HG02840 (cell line): ENCODE measurements around the gene EIF4E1B.
"Not testable (repeated sequence)": the region's sequence is repeated elsewhere in the genome, so short reads cannot be mapped to it uniquely, and the experiment has no call there.

Experiments used
- ATAC-seq: cut with Tn5 transposase; IDR thresholded peaks from one replicate; pipeline ENCODE4 v1.9.1; 2021; ENCODE audit warnings: mild to moderate bottlenecking, moderate library complexity, moderate number of reproducible peaks; ENCODE audit not compliant: unreplicated experiment, low FRiP score

Gene EIF4E1B, protein sequence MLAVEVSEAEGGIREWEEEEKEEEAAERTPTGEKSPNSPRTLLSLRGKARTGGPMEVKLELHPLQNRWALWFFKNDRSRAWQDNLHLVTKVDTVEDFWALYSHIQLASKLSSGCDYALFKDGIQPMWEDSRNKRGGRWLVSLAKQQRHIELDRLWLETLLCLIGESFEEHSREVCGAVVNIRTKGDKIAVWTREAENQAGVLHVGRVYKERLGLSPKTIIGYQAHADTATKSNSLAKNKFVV

DNA sequence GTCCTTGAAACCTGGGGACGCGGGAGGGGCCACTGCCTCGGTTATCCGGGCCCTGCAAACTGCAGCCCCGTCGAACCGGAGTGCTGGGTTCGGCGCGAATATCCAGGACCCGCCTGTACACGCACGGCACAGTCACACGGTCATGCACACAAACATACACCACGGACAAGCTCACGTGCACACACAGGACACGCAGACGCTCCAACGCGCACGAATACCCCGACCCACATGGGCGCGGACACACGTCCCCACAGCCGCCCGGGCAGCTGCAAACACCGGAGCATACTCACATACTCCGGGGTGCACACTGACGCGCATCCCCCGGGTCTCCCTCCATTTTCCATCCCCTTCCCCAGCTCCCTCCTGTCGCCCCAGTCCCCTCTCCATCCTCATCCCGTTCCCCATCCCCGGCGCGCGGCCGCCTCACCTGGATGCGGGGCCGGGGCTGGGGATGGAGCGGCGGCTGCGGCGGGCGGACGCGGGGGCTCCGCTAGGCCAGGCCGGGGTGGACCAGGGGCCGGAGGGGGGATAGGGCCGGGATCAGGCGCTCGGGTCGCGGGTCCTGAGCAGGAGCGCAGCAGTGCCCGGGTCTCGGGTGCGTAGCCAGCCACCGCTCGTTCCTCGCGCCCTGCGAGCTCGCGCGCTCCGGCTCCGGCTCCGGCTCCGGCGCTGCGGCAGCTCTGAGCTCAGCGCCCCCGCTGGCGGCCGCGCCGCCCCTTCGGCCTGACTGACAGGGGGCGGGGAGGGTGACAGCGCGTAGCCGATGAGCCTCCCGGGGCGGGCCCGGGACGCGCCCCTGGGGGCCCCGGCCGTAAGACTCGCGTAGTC, at the start of gene EIF4E1B, which contains the start of gene SNCB:
Gene EIF4E1B, plus strand, starts transcription at position 823 of the 828 bp plus-strand sequence. CDS start 12,113 bp downstream, outside the sequence.
Gene SNCB, minus strand, starts transcription at position 682 of the 828 bp plus-strand sequence. CDS start 880 bp downstream, outside the sequence.
- no peak for ATAC-seq

GRCh38 chr5:176581361-176581760, 49.1 kb upstream of the EIF4E1B start:
- no peak for ATAC-seq

DNA sequence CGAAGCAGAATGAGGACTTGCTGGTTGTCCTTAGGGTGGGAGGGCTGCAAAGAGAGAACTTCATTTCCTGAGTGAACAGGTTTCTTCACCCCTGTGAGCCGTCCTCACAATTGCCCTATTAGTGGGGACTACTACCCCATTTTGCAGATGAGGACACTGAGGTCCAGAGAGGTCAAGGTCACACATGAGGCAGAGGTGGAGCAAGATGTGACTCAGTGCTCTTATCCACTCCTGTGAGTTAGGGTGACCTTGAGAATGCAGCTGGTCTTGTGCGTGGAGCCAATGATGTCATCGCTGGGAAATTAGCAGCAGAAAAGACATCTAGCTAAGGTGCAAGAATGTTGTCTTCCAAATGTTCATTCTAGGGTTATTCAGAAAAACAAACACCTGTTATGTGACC, 47.4 kb upstream of the EIF4E1B start:
- ATAC-seq = no peak

DNA sequence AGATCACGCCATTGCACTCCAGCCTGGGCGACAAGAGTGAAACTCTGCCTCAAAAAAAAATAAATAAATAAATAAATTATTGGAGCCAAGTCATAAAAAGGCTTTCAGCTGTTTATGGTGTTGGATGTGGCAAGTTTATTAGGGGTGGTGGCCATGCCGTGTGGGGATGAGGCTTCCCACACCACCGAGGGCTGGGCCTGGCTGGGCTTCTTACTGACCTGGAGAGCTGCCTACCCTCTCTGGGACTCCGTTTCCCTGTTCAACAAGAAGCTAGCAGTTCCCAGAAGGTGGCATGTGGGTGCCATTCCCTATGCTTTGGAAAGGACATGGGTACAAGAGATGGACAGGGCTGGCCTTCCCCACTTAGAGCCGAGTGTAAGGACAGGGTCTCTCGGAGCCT, 43.1 kb upstream of the EIF4E1B start:
- no peak for ATAC-seq

DNA sequence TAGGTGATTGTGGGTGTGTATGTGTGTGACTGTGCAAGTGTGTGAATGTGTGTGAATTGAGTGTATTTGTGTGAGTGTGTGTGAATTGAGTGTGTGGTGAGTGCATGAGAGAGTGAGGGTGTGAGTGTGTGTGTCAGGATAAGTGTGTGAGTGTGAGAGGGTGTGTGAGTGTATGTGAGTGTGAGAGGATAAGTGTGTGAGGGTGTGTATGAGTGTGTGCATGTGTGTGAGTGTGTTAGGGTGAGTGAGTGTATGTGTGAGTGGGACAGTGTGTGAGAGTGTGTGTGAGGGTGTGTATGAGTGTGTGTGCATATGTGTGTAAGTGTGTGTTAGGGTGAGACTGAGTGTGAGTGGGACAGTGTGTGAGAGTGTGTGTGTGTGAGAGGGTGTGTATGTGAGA, 42.2 kb upstream of the EIF4E1B start:
- ATAC-seq = no peak

GRCh38 chr5:176589039-176589769, 41.3 kb upstream of the EIF4E1B start:
- no peak for ATAC-seq

DNA sequence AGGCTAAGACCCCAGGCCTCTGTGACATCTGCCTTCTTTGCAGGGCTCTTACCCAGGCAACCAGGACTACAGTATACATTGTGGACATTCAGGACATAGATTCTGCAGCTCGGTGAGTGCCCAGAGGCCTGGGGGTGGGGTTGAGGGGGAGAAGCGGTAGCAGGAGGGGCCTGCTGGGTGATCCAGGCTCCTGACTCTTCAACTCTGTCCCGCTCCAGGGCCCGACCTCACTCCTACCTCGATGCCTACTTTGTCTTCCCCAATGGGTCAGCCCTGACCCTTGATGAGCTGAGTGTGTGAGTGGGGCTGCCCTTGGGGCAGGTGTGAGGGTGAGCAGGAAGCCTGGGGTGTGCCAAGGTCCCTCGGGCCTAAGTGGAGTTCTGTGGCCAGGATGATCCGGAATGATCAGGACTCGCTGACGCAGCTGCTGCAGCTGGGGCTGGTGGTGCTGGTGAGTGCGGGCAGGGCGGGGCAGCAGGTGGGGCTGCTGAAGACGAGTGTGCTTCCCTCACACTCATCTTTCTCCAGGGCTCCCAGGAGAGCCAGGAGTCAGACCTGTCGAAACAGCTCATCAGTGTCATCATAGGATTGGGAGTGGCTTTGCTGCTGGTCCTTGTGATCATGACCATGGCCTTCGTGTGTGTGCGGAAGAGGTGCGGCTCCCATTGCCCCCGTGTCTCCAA, 40.3 kb upstream of the EIF4E1B start:
- no peak for ATAC-seq

DNA sequence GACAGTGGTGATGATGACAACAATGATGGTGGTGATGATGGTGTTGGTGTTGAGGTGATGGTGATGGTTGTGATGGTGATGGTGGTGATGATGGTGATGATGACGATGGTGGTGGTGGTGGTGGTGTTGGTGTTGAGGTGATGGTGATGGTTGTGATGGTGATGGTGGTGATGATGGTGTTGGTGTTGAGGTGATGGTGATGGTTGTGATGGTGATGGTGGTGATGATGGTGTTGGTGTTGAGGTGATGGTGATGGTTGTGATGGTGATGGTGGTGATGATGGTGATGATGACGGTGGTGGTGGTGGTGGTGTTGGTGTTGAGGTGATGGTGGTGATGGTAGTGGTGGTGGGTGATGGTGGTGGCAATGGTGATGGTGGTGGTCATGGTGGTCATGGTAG, 38.8 kb upstream of the EIF4E1B start:
- ATAC-seq = not testable (repeated sequence)

DNA sequence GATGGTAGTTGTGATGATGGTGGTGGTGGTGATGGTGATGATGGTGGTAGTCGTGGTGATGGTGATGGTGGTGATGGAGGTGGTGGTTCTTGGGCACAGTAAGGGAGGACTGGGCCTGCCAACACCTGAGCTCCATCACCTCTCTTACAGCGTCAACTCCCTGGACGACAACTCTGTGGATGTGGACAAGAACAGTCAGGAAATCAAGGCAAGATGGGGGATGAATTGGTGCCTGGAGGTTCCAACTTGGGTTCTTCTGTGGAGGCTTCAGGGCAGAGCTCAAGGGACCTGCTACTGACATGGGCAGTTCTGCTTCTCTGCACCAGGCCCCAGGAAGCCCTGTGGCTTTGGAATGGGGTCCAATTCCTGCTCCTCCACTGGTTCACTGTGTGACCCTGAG, 37.9 kb upstream of the EIF4E1B start:
- no peak for ATAC-seq

GRCh38 chr5:176593273-176593869, 37.1 kb upstream of the EIF4E1B start:
- no peak for ATAC-seq

GRCh38 chr5:176594554-176594953, 35.9 kb upstream of the EIF4E1B start:
- ATAC-seq = no peak

- ATAC-seq = no peak
Observed at GRCh38 chr5:176595386-176595943, 35.0 kb upstream of the EIF4E1B start.

- no peak for ATAC-seq
Observed at GRCh38 chr5:176596069-176596644, 34.3 kb upstream of the EIF4E1B start.

DNA sequence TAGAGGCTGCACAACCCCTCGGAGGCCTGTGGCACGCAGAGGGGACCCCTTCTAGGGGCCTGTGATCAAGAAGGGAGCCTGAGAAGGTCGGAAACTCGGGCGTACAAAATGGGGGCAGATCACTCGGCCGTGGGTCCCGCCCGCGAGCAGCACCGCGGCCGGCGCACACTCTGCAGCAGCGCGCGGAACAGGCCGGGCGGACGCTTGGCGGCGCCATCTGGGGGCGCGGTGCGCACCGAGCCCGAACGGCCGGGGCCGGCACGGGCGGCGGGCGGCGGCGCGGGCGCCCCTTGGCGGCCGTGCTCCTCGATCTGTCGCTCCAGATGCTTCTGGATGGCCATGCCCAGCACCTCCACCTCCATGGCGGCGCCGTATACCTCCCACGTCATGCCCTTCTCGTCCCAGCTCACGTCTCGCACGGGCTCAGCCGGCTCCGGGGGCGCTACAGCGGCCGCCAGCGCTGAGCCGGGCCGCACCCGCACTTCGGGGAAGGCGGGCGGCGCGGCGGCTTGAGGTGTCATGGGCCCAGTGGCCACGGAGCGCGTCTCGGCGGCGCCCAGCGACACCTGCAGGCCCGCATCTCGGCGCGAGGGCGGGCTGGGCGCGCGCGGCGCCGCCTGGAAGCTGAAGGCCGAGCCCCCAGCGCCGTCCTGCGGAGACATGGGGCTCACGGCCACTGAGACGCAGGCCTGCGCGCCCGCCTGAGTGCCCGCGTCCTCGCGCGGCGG, 33.6 kb upstream of the EIF4E1B start:
- ATAC-seq = no peak

GRCh38 chr5:176597417-176598389, 32.8 kb upstream of the EIF4E1B start:
- ATAC-seq = no peak

GRCh38 chr5:176599749-176600430, 30.6 kb upstream of the EIF4E1B start:
- not testable (repeated sequence) for ATAC-seq

DNA sequence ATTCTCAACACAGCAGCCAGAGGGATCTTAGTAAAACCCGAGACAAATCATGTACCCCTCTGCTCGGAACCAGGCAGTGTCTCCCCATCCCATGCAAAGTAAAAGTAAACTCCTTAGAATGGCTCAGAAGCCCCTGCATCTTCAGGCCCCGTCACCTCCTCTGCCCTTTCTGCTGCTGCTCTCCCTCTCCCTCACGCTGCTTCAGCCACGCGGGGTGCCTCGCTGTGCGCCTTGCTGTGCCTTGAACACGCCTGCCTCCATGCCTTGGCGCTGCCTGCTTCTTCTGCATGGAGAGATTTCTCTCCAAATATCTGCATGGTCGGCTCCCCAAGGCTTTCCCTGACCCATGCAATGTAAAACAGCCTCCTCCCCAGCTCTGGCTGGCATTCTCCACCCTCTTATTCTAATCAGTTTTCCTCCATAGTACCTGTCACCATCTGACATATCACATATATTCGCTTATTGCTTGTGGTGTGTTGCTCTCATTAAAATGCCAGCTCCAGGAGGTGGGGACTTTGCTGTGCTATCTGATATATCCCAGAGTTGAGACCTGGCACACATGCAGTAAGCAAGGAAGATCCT, 28.5 kb upstream of the EIF4E1B start:
- ATAC-seq = no peak
